Thymus (tissue), 11 donors: ENCODE measurements around the gene HIVEP3. TPM values are rescaled to one million over a fixed set of nuclear protein-coding genes. Genes with fewer than 3 reads are reported as not detected.
A peak's percentile ranks its signal among the peaks of the same experiment; 100 is the strongest.

Experiments used
- DNase-seq, 9 donors: peaks; one replicate each; pipeline ENCODE4 v3.0.0-alpha.2; 2013; ENCODE audit warnings: low spot score in 9 of 9, low read depth in 6 of 9, missing footprints in 1 of 9
- H3K27ac ChIP-seq, 2 donors: one replicate each; pipeline ENCODE4 v1.5.1; 2013; ENCODE audit warnings: control low read depth in 1 of 2, low read depth in 1 of 2, low read length in 1 of 2, mild to moderate bottlenecking in 1 of 2, moderate library complexity in 1 of 2
- H3K27me3 ChIP-seq, 2 donors: one replicate each; pipeline ENCODE4 v1.5.1; 2013; ENCODE audit warnings: low read length in 1 of 2; ENCODE audit not compliant: control insufficient read depth in 2 of 2, insufficient read depth in 1 of 2
- H3K36me3 ChIP-seq, 2 donors: one replicate each; pipeline ENCODE4 v1.5.1; 2013; ENCODE audit warnings: low read length in 1 of 2, mild to moderate bottlenecking in 1 of 2, moderate library complexity in 1 of 2; ENCODE audit not compliant: control insufficient read depth in 2 of 2, insufficient read depth in 2 of 2
- H3K4me1 ChIP-seq, 2 donors: one replicate each; pipeline ENCODE4 v1.5.1; 2013; ENCODE audit warnings: low read length in 2 of 2; ENCODE audit not compliant: control insufficient read depth in 2 of 2, insufficient read depth in 2 of 2
- H3K4me3 ChIP-seq, 2 donors: one replicate each; pipeline ENCODE4 v1.5.1; 2013; ENCODE audit warnings: low read length in 2 of 2, control low read depth in 1 of 2, mild to moderate bottlenecking in 1 of 2
- H3K9me3 ChIP-seq, 2 donors: one replicate each; pipeline ENCODE4 v1.5.1; 2013; ENCODE audit warnings: low read length in 1 of 2, mild to moderate bottlenecking in 1 of 2; ENCODE audit not compliant: control insufficient read depth in 2 of 2, insufficient read depth in 1 of 2
- WGBS: extraction: QIAGEN DNeasy Blood & Tissue Kit; methylation state at CpG from one replicate; pipeline ENCODE4 v1.1.7; 2013; 5-methylcytosine and 5-hydroxymethylcytosine counted together
- polyA plus RNA-seq: library from polyadenylated mRNA; stranded (reverse); fragments of 200-250 nt; gene quantifications from one replicate; pipeline ENCODE4 v1.2.3, GENCODE V29; 2013
- total RNA-seq: library from RNA; stranded (reverse); fragments of 120-200 nt; gene quantifications from one replicate; pipeline ENCODE4 v1.2.4, GENCODE V29; 2013
- donor health status: healthy.

The HIVEP3 gene
- total and polyA plus RNA-seq, 2 donors: 6.7 to 12.1 TPM

DNA sequence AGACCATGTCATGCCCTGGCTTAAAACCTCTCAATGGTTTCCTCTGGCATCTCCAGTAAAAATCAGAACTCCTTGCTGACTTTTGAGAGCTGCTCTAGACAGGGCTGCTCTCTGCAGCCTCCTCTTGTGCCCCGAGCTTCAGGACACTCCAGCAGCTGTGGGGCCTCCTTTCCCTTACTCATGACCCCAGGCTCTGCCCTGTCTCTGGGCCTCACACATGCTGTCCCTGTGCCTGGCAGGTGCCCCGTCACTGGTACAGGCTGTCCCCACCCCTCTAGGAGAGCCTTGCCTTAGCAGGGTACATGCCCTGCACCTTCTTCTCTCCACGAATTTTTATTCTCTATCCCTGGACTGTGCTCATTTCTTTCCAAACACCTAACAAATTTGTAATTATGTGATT lies 43.2 kb downstream of the HIVEP3 start:
- WGBS: 36% methylated on average over 3 of the region's 3 CpGs
- peak in 1 of 9 donors; percentile 37 for DNase-seq
- Histone ChIP-seq H3K4me3 (no peak overlapping the region), H3K27me3 (no peaks in the 10 kb centered on the region), H3K36me3 (no peaks in the 10 kb centered on the region), H3K27ac (peak overlapping the region in 1 of 2 donors; percentile 81), H3K9me3 (peaks cover 0 to 3% of the 10 kb centered on the region in 2 donors), H3K4me1 (peaks cover 20 to 58% of the 10 kb centered on the region in 2 donors)

DNA sequence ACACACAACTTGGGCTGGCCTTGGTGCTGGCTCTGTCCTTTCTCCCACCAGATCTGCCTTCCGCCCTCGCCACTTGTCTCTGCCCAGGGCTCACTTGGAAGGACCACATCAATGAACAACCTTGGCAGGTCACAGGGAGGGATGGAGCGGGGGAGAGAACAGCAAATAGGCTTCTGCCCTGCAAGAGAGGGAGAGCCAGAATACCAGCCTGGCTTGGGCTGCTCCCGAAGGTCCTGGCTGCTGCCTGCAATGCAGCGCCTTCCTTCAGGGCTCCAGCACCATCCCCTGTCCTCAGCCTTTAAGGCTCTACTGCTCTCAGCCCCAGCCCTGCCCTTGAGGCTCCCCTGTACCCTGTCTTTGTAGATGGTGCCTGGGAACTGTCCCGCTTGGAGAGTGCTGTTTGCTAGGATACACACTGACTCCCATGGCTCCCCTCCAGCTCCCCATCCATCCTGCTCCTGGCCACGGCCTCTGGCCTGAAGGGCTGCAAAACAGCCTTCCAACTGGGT lies 43.8 kb downstream of the HIVEP3 start:
- Histone ChIP-seq H3K9me3 (peaks cover 0 to 3% of the 10 kb centered on the region in 2 donors), H3K4me1 (peaks cover 17 to 53% of the 10 kb centered on the region in 2 donors), H3K27me3 (no peaks in the 10 kb centered on the region), H3K4me3 (no peak overlapping the region), H3K36me3 (no peaks in the 10 kb centered on the region), H3K27ac (peak overlapping the region in 1 of 2 donors; percentile 81)
- no peak for DNase-seq
- WGBS: 79% methylated on average over 7 of the region's 7 CpGs

GRCh38 chr1:41874151-41874719 lies 44.5 kb downstream of the HIVEP3 start:
- no peak overlapping the region for H3K4me3 ChIP-seq
- H3K36me3 ChIP-seq: no peaks in the 10 kb centered on the region
- no peaks in the 10 kb centered on the region for H3K27me3 ChIP-seq
- 13% methylated on average over 6 of the region's 6 CpGs for WGBS
- H3K9me3 ChIP-seq: peaks cover 0 to 3% of the 10 kb centered on the region in 2 donors
- peaks cover 17 to 51% of the 10 kb centered on the region in 2 donors for H3K4me1 ChIP-seq
- peak in 3 of 9 donors; percentile 41 to 75 (median 53) for DNase-seq
- peak overlapping the region in 1 of 2 donors; percentile 81 for H3K27ac ChIP-seq

DNA sequence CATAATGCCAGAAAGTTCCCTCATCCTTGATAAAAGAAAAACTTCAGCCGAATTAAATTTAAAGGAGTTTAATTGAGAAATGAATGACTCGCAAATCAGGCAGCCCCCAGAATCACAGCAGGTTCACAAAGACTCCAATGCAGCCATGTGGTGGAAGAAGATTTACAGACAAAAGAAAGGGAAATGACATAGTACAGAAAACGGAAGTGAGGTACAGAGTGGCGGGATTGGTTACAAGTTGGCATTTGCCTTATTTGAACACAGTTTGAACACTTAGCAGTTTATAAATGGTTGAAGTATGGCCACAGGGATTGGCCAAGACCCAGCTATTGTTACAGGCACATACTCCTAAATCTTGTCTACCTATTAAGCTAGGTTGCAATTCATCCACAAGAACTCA lies 46.6 kb downstream of the HIVEP3 start:
- H3K27ac ChIP-seq: no peak overlapping the region
- no peaks in the 10 kb centered on the region for H3K36me3 ChIP-seq
- H3K9me3 ChIP-seq: peaks cover 0 to 3% of the 10 kb centered on the region in 2 donors
- H3K27me3 ChIP-seq: no peaks in the 10 kb centered on the region
- H3K4me1 ChIP-seq: peaks cover 30 to 64% of the 10 kb centered on the region in 2 donors
- DNase-seq: no peak
- WGBS: 93% methylated on average over 4 of the region's 4 CpGs
- H3K4me3 ChIP-seq: no peak overlapping the region

DNA sequence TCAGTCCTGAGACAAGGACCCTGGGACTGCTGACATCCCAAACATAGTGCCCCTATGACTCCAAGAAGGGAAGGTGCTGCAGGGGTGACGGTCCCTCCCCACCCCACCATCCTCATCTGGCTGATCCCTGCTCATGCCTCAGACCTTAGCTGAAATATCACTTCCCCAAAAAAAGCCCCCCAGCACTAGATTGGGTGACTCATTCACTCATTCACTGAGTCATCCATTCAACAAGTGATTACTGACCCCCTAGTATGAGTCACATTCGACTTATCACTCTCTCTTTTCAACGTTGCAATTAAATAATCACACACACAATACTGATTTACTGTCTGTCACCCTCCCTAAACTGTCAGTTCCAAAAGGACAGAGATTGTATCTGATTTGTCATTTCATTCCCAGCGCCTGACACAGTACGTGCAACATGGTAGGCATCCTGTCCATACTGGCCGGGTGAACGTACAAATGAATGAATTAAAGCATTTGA lies 48.6 kb downstream of the HIVEP3 start:
- 84% methylated on average over 7 of the region's 7 CpGs for WGBS
- no peak for DNase-seq
- H3K27me3 ChIP-seq: no peaks in the 10 kb centered on the region
- peaks cover 24 to 65% of the 10 kb centered on the region in 2 donors for H3K4me1 ChIP-seq
- no peak overlapping the region for H3K27ac ChIP-seq
- H3K9me3 ChIP-seq: no peaks in the 10 kb centered on the region
- no peaks in the 10 kb centered on the region for H3K36me3 ChIP-seq
- no peak overlapping the region for H3K4me3 ChIP-seq

DNA sequence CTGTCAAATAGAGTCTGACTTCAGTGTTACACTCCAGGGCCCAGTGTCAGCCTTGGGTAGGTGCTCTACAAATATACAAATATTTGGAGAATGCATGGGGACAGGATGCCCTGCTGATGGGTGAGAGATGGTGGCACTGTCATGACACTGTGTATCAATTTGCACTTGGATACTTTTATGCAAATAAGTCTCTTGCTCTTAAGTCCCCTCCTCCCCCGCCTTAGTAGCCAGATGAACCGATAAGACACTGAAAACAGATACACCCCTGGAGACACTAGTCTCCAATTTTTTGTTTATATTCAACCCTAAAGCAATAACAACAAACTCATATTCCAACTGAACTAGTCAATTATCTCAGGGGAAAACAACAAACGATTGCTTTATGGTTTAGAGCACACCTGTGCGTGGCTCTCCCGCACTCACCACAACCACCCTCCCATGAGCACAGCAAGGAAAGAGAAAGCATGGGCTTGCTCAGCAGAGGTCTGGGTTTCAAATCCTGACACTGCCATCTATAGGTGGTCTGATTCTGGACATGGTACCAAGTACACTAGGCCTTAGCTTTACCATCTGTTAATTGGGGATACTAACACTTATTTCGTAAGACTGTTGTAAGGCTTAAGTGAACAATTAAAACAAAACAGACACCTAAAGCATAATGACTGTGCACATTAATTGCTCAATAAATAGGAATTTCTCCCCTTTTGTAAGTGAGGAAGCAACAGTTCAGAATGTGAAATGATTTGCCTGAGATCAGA lies 50.3 kb downstream of the HIVEP3 start:
- Histone ChIP-seq H3K4me3 (no peak overlapping the region), H3K9me3 (no peaks in the 10 kb centered on the region), H3K27me3 (no peaks in the 10 kb centered on the region), H3K36me3 (no peaks in the 10 kb centered on the region), H3K27ac (peak overlapping the region in 1 of 2 donors; percentile 40), H3K4me1 (peaks cover 14 to 56% of the 10 kb centered on the region in 2 donors)
- DNase-seq: peak in 3 of 9 donors; percentile 33 to 71 (median 48)
- 24% methylated on average over 6 of the region's 6 CpGs for WGBS

GRCh38 chr1:41866285-41866684 lies 52.4 kb downstream of the HIVEP3 start:
- no peaks in the 10 kb centered on the region for H3K9me3 ChIP-seq
- no peak overlapping the region for H3K4me3 ChIP-seq
- DNase-seq: no peak
- H3K4me1 ChIP-seq: peaks cover 29 to 72% of the 10 kb centered on the region in 2 donors
- H3K27ac ChIP-seq: no peak overlapping the region
- 95% methylated on average over 2 of the region's 2 CpGs for WGBS
- H3K27me3 ChIP-seq: no peaks in the 10 kb centered on the region
- H3K36me3 ChIP-seq: no peaks in the 10 kb centered on the region

DNA sequence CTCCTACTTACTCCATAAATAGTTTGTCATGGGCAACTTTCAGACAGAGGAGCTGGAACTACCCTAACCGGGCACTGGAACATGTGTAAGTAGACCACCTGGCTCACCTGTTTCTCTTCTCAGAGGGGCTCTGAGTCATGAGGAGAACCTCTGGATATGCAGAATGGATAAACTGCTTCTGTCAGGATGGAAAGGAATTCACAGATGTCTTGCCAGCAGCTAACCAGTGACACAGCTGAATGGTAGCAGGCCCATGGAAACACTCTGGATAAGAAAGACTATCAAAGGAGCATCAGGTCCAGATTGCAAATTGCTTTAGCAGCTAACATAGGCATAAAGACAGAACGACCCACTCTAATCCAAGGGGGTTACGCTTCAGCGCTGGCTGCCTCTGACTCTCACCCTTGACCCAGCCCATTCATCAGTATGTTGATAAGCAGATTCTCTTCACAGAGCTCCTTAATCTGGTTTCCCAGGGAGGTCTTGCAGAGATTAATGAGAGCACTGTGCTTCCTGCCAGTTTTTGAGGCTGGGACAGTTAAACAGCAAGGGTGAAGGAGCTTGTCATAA lies 54.2 kb downstream of the HIVEP3 start:
- H3K36me3 ChIP-seq: peaks cover 0 to 4% of the 10 kb centered on the region in 2 donors
- H3K27ac ChIP-seq: no peak overlapping the region
- peaks cover 29 to 70% of the 10 kb centered on the region in 2 donors for H3K4me1 ChIP-seq
- H3K4me3 ChIP-seq: no peak overlapping the region
- H3K27me3 ChIP-seq: no peaks in the 10 kb centered on the region
- WGBS: 90% methylated on average over 4 of the region's 4 CpGs
- no peak for DNase-seq
- no peaks in the 10 kb centered on the region for H3K9me3 ChIP-seq

DNA sequence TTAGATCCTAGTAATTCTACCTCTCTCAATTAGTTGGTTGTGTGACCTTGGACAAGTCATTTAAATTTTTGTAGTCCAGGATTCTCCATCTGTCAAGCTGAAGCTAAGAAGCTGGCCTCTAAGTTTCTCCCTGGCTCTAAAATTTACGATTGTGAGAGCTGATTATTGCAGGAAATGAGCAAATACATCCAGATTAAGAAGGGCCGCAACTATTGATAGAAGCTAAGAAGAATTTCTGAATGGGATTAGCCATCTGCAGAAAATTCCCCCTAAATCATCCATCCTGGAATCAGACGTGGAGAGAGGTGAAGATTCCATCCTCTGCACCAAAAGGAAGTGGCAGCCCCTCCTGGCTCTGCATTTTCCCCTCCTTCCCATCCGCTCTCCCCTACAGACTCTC lies 55.0 kb downstream of the HIVEP3 start:
- H3K27me3 ChIP-seq: no peaks in the 10 kb centered on the region
- no peaks in the 10 kb centered on the region for H3K9me3 ChIP-seq
- no peak for DNase-seq
- H3K4me1 ChIP-seq: peaks cover 26 to 64% of the 10 kb centered on the region in 2 donors
- 95% methylated on average over 4 of the region's 4 CpGs for WGBS
- H3K27ac ChIP-seq: no peak overlapping the region
- H3K4me3 ChIP-seq: no peak overlapping the region
- H3K36me3 ChIP-seq: peaks cover 0 to 4% of the 10 kb centered on the region in 2 donors
